ENCODE measurements around the gene IL1RL1.

Gene IL1RL1

GRCh38 chr2:102391565-102391964 is 80.2 kb downstream of the IL1RL1 start (continued):
- TF ChIP-seq ZNF354C (tag by site-specific recombination; IDR thresholded peaks at IDR 0.05; ENCODE audit: borderline replicate concordance, low read depth) (no peak), KLF1 (tag by site-specific recombination; IDR thresholded peaks at IDR 0.05) (no peak), TCF7L2 (IDR thresholded peaks at IDR 0.05; ENCODE audit: borderline replicate concordance, low read depth, low read length) (no peak), ZNF280C (tag by site-specific recombination; IDR thresholded peaks at IDR 0.05) (no peak), ZNF146 (tag by site-specific recombination; IDR thresholded peaks at IDR 0.05) (no peak), ZNF645 (tag by site-specific recombination; IDR thresholded peaks at IDR 0.05) (no peak)

- CTCF ChIA-PET: interaction anchor here (0.9 kb wide), 1 partner anchor 80 kb away, joined by 3 read pairs; no protein-coding TSS in a partner anchor
- H3K27ac ChIP-seq (ENCODE audit: extremely low read depth, low read depth, low read length): no peak overlapping the region
- H3K9me3 ChIP-seq (ENCODE audit: control insufficient read depth, insufficient read depth, low read depth, low read length): no peaks in the 10 kb centered on the region
- POLR2A ChIA-PET: no interaction called here
- H3K4me1 ChIP-seq (ENCODE audit: control insufficient read depth, insufficient read depth, low read length): peaks cover 4% of the 10 kb centered on the region; the same call in 1 of the 2 replicates
- H3K36me3 ChIP-seq (ENCODE audit: control insufficient read depth in 2 of 2, insufficient read depth in 1 of 2, low read length in 2 of 2): no peaks in the 10 kb centered on the region
- H3K4me3 ChIP-seq (ENCODE audit: low read depth, low read length): no peak overlapping the region
- TF ChIP-seq OSR2 (tag by site-specific recombination; IDR thresholded peaks at IDR 0.05) (no peak), ZBTB10 (tag by site-specific recombination; IDR thresholded peaks at IDR 0.05) (no peak), SP7 (tag by site-specific recombination; IDR thresholded peaks at IDR 0.05) (no peak), KLF7 (tag by site-specific recombination; IDR thresholded peaks at IDR 0.05; ENCODE audit: borderline replicate concordance) (no peak), ZNF610 (tag by site-specific recombination; IDR thresholded peaks at IDR 0.05; ENCODE audit: borderline replicate concordance) (no peak), ZNF155 (tag by site-specific recombination; IDR thresholded peaks at IDR 0.05) (no peak), SCRT1 (tag by site-specific recombination; IDR thresholded peaks at IDR 0.05; ENCODE audit: borderline replicate concordance) (no peak), ZNF837 (tag by site-specific recombination; IDR thresholded peaks at IDR 0.05) (no peak), MEIS1 (CRISPR knock-in tag; IDR thresholded peaks at IDR 0.05; ENCODE audit: borderline replicate concordance) (no peak), REST (tag by site-specific recombination; IDR thresholded peaks at IDR 0.05) (no peak), RBAK (tag by site-specific recombination; IDR thresholded peaks at IDR 0.05) (no peak), ZNF354C (tag by site-specific recombination; IDR thresholded peaks at IDR 0.05; ENCODE audit: borderline replicate concordance, low read depth) (no peak), BCL6B (tag by site-specific recombination; IDR thresholded peaks at IDR 0.05) (no peak), ZSCAN23 (tag by site-specific recombination; IDR thresholded peaks at IDR 0.05) (no peak), PRDM4 (tag by site-specific recombination; IDR thresholded peaks at IDR 0.05) (no peak), ZNF132 (tag by site-specific recombination; IDR thresholded peaks at IDR 0.05; ENCODE audit: borderline replicate concordance) (no peak), ZSCAN5A (tag by site-specific recombination; IDR thresholded peaks at IDR 0.05) (no peak)
These were observed 80.7 kb downstream of the IL1RL1 start for GRCh38 chr2:102392096-102392495.
